Gastroesophageal sphincter (tissue), 3 donors: ENCODE results near the gene DBH.

Source experiments
- CTCF ChIP-seq, 4 experiments: fragments of 200-600 bp in 2 of 4; fragments of 450-650 bp in 2 of 4; sonication (generic) in 1 of 4; IDR thresholded peaks; one replicate each; pipeline ENCODE4 v1.5.1; 2017 to 2019; ENCODE audit warnings: antibody characterized with exemption in 4 of 4, mild to moderate bottlenecking in 2 of 4, moderate library complexity in 2 of 4
- POLR2AphosphoS5 ChIP-seq: sonication (generic); formaldehyde crosslinking; IDR thresholded peaks from one replicate; pipeline ENCODE4 v1.6.1; 2017; ENCODE audit warnings: antibody characterized with exemption

- TF ChIP-seq CTCF (IDR thresholded peaks at IDR 0.05): no peak
- TF ChIP-seq POLR2AphosphoS5: no peak
Observed at GRCh38 chr9:133661846-133662540, 25.8 kb downstream of the DBH start.
